Measurements from ENCODE around the gene CEP295NL.
"Not testable (repeated sequence)": the region's sequence is repeated elsewhere in the genome, so short reads cannot be mapped to it uniquely, and the experiment has no call there.

Gene CEP295NL

GRCh38 chr17:78878871-78879527, 24.0 kb downstream of the CEP295NL start:
- DNase-seq (ENCODE audit: low read depth) = no peak

DNA sequence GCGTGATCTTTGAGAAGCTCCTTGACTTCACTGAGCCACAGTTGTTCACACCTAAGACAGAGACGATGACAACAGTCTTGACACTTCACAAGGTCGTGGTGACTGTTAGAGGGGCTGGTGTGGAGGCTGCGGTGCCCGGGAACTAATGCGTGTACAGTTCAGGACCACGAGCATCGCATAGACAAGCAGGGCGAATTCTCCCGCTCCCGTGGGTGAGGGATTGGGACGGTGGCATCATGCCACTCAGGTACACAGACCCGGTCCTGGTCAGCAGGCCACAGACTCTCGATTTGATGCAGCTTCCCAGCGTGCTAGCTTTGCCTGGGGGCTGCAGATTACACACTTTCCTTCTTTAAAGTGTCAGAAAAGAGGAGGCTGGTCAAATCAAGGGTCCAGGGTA, 24.7 kb downstream of the CEP295NL start:
- TF ChIP-seq, protein P1, sequence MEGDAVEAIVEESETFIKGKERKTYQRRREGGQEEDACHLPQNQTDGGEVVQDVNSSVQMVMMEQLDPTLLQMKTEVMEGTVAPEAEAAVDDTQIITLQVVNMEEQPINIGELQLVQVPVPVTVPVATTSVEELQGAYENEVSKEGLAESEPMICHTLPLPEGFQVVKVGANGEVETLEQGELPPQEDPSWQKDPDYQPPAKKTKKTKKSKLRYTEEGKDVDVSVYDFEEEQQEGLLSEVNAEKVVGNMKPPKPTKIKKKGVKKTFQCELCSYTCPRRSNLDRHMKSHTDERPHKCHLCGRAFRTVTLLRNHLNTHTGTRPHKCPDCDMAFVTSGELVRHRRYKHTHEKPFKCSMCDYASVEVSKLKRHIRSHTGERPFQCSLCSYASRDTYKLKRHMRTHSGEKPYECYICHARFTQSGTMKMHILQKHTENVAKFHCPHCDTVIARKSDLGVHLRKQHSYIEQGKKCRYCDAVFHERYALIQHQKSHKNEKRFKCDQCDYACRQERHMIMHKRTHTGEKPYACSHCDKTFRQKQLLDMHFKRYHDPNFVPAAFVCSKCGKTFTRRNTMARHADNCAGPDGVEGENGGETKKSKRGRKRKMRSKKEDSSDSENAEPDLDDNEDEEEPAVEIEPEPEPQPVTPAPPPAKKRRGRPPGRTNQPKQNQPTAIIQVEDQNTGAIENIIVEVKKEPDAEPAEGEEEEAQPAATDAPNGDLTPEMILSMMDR (IDR thresholded peaks at IDR 0.05; ENCODE audit: control insufficient read depth, insufficient read depth, low read depth, low read length, missing control alignments) = no peak
- no peak for DNase-seq (ENCODE audit: low read depth)
- no peak overlapping the region for H3K4me3 ChIP-seq (ENCODE audit: control insufficient read depth, low read depth, low read length)

More at GRCh38 chr17:78878871-78879527, 24.0 kb downstream of the CEP295NL start:
- TF ChIP-seq, protein P1 (IDR thresholded peaks at IDR 0.05; ENCODE audit: control insufficient read depth, insufficient read depth, low read depth, low read length, missing control alignments) = no peak
- no peak overlapping the region; the same call in 1 of the 2 replicates for H3K4me3 ChIP-seq (ENCODE audit: control insufficient read depth, low read depth, low read length)

DNA sequence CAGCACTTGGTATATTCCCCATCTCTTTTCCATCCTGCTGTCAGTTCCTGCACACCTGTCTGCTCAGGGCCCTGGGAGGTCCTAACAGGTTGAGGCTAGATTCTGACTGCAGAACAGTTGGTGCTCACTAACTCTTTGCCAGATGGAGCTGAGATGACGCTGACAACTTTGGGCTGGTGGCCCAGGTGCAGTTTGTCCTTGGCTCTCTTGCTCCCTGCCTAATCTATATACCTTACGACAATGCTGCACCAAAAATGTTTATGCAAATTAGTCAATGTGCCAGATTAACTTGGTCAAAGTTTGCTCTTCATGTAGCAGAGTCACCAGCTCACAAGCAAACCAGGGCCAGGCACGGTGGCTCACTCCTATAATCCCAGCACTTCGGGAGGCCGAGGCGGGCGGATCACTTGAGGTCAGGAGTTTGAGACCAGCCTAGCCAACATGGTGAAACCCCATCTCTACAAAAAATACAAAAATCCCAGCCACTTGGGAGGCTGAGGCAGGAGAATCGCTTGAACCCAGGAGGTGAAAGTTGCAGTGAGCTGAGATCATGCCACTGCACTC, 26.0 kb downstream of the CEP295NL start:
- H3K4me3 ChIP-seq (ENCODE audit: control insufficient read depth, low read depth, low read length); DNase-seq (ENCODE audit: low read depth): not testable (repeated sequence)

- no peak overlapping the region for H3K4me3 ChIP-seq (ENCODE audit: control insufficient read depth, low read depth, low read length)
- TF ChIP-seq, protein P1 (IDR thresholded peaks at IDR 0.05; ENCODE audit: control insufficient read depth, insufficient read depth, low read depth, low read length, missing control alignments) = no peak
- no peak for DNase-seq (ENCODE audit: low read depth)
Measured at GRCh38 chr17:78876094-78876597, 26.9 kb downstream of the CEP295NL start.

GRCh38 chr17:78875363-78876093, 27.5 kb downstream of the CEP295NL start:
- H3K4me3 ChIP-seq (ENCODE audit: control insufficient read depth, low read depth, low read length) = no peak overlapping the region
- TF ChIP-seq, protein P1 (IDR thresholded peaks at IDR 0.05; ENCODE audit: control insufficient read depth, insufficient read depth, low read depth, low read length, missing control alignments) = no peak
- no peak for DNase-seq (ENCODE audit: low read depth)

- H3K4me3 ChIP-seq (ENCODE audit: control insufficient read depth, low read depth, low read length) = no peak overlapping the region
Measured at GRCh38 chr17:78873519-78874340, 29.3 kb downstream of the CEP295NL start.

More at GRCh38 chr17:78873519-78874340, 29.3 kb downstream of the CEP295NL start:
- TF ChIP-seq, protein P1 (IDR thresholded peaks at IDR 0.05; ENCODE audit: control insufficient read depth, insufficient read depth, low read depth, low read length, missing control alignments) = no peak
- no peak for DNase-seq (ENCODE audit: low read depth)

Data from AG09309 (cell line).